Body of pancreas (tissue), 4 donors: Measurements from ENCODE around the gene CCDC107.

Source experiments
- CTCF ChIP-seq, 7 experiments: fragments of 450-650 bp in 4 of 7; fragments of 200-600 bp in 3 of 7; sonication (generic) in 3 of 7; IDR thresholded peaks; one replicate each; pipeline ENCODE4 v1.5.1; 2016 to 2019; ENCODE audit warnings: antibody characterized with exemption in 7 of 7
- POLR2A ChIP-seq, 3 donors: fragments of 450-650 bp; IDR thresholded peaks; one replicate each; pipeline ENCODE4 v1.6.1; 2016; ENCODE audit warnings: antibody characterized with exemption in 3 of 3, mild to moderate bottlenecking in 2 of 3

- TF ChIP-seq POLR2A (IDR thresholded peaks at IDR 0.05) (no peak), CTCF (IDR thresholded peaks at IDR 0.05) (no peak)
These were observed 47.3 kb downstream of the CCDC107 start for GRCh38 chr9:35705372-35705771.
